Left lung (tissue), 10 donors: ENCODE results near the gene PVR. TPM values are rescaled to one million over a fixed set of nuclear protein-coding genes. Genes with fewer than 3 reads are reported as not detected.

Experiments
- ATAC-seq: fragments of 200-7000 bp; cut with Tn5 transposase; one replicate; pipeline ENCODE4 v1.9.1; 2020; ENCODE audit warnings: moderate library complexity
- DNase-seq, 4 donors: peaks; one replicate each; pipeline ENCODE4 v3.0.0-alpha.2; 2013 to 2020
- H3K27ac ChIP-seq, 2 donors: fragments of 200-600 bp; sonication (generic) in 1 of 2; one replicate each; pipeline versions ENCODE4 v1.5.0 to v1.8.0; 2020 to 2021
- H3K27me3 ChIP-seq, 2 donors: fragments of 200-600 bp; sonication (generic) in 1 of 2; one replicate each; pipeline versions ENCODE4 v1.5.0 to v1.8.0; 2020 to 2021
- H3K36me3 ChIP-seq, 2 donors: fragments of 200-600 bp; sonication (generic) in 1 of 2; one replicate each; pipeline versions ENCODE4 v1.5.0 to v1.8.0; 2020 to 2021
- H3K4me1 ChIP-seq, 2 donors: fragments of 200-600 bp; one replicate each; pipeline ENCODE4 v1.8.0; 2021
- H3K4me3 ChIP-seq, 2 donors: fragments of 200-600 bp; sonication (generic) in 1 of 2; one replicate each; pipeline versions ENCODE4 v1.5.0 to v1.8.0; 2020 to 2021; ENCODE audit warnings: mild to moderate bottlenecking in 1 of 2
- H3K9me3 ChIP-seq, 2 donors: fragments of 200-600 bp; sonication (generic) in 1 of 2; one replicate each; pipeline versions ENCODE4 v1.5.0 to v1.8.0; 2020 to 2021
- CTCF ChIP-seq, 2 donors: fragments of 200-600 bp; sonication (generic) in 1 of 2; IDR thresholded peaks; one replicate each; pipeline versions ENCODE4 v1.5.0 to v1.8.0; 2021; ENCODE audit warnings: antibody characterized with exemption in 2 of 2
- intact Hi-C, 2 donors: fragments of 100-400 bp; cut with DNase I; formaldehyde crosslinking; loops; one replicate each; pipeline versions ENCODE4 v1.11.2 to v1.14.2; 2022
- polyA plus RNA-seq, 6 donors: library from polyadenylated mRNA; unstranded; fragments of 120-200 nt; gene quantifications; one replicate each; pipeline ENCODE4 v1.2.1, GENCODE V29; 2013; ENCODE audit not compliant: insufficient read length in 6 of 6
- total RNA-seq, 2 donors: library from RNA; stranded (reverse); fragmentation: NEBNext Ultra II Directional; extraction: Animal tissue kit (Norgen Biotek cat#: 25700); gene quantifications; one replicate each; pipeline ENCODE4 v1.2.1, GENCODE V29; 2021
- donor health status: DM: no; HTN: yes; CAD: no.
- donor health status: DM: no; HTN: no; CAD: no.

PVR gene
- total and polyA plus RNA-seq, 8 donors, result 22.5 to 67.9 (median 28.8) TPM

- no peak for TF ChIP-seq CTCF (IDR thresholded peaks at IDR 0.05)
- Histone ChIP-seq H3K27me3 (no peaks in the 10 kb centered on the region), H3K9me3 (no peaks in the 10 kb centered on the region), H3K27ac (peak overlapping the region; percentile 70 to 88), H3K4me1 (peaks cover 16 to 78% of the 10 kb centered on the region in 2 donors), H3K4me3 (no peak overlapping the region), H3K36me3 (no peaks in the 10 kb centered on the region)
- intact Hi-C loops, result loop anchor here in 1 of 2 donors (5.0 kb wide), 1 partner anchor 87 kb away; no protein-coding TSS in a partner anchor
- peak; percentile 63 for ATAC-seq
- DNase-seq, result peak; percentile 24 to 71 (median 53)
Measured at GRCh38 chr19:44684892-44685863, 41.5 kb downstream of the PVR start.

- ATAC-seq, result peak; percentile 46
Measured at GRCh38 chr19:44685877-44686276, 42.2 kb downstream of the PVR start.

GRCh38 chr19:44686896-44687295 lies 43.2 kb downstream of the PVR start:
- Histone ChIP-seq H3K36me3 (no peaks in the 10 kb centered on the region), H3K9me3 (no peaks in the 10 kb centered on the region), H3K4me3 (no peak overlapping the region), H3K4me1 (peaks cover 19 to 92% of the 10 kb centered on the region in 2 donors), H3K27ac (peak overlapping the region in 1 of 2 donors; percentile 88), H3K27me3 (no peaks in the 10 kb centered on the region)
- no peak for TF ChIP-seq CTCF (IDR thresholded peaks at IDR 0.05)
- ATAC-seq (no peak), DNase-seq (peak in 1 of 4 donors; percentile 2)
- intact Hi-C loops, result loop anchor here in 1 of 2 donors (5.0 kb wide), 1 partner anchor 85 kb away; no protein-coding TSS in a partner anchor

More at GRCh38 chr19:44685877-44686276, 42.2 kb downstream of the PVR start:
- Histone ChIP-seq H3K36me3 (no peaks in the 10 kb centered on the region), H3K27me3 (no peaks in the 10 kb centered on the region), H3K4me1 (peaks cover 16 to 82% of the 10 kb centered on the region in 2 donors), H3K27ac (peak overlapping the region; percentile 70 to 88), H3K9me3 (no peaks in the 10 kb centered on the region), H3K4me3 (no peak overlapping the region)
- TF ChIP-seq CTCF (IDR thresholded peaks at IDR 0.05), result no peak
- intact Hi-C loops, result loop anchor here in 1 of 2 donors (5.0 kb wide), 1 partner anchor 86 kb away; no protein-coding TSS in a partner anchor
- DNase-seq, result peak in 2 of 4 donors; percentile 56 to 74

DNA sequence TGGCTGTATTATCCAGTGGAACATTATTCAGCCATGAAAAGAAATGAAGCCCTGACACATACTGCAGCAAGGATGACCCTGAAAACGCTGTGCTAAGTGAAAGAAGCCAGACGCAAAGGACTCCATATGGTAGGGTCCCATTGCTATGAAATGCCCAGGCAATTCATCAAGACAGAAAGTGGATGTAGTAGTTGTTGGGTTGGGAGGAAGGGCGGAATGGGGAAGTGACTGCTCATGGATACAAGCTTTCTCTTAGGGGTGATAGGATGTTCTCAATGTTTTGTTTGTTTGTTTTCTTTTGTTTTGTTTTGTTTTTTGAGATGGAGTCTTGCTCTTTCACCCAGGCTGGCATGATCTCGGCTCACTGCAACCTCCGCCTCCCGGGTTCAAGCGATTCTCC lies 44.2 kb downstream of the PVR start:
- Histone ChIP-seq H3K4me1 (peaks cover 27 to 95% of the 10 kb centered on the region in 2 donors), H3K4me3 (no peak overlapping the region), H3K36me3 (no peaks in the 10 kb centered on the region), H3K27me3 (no peaks in the 10 kb centered on the region), H3K27ac (no peak overlapping the region), H3K9me3 (no peaks in the 10 kb centered on the region)
- ATAC-seq, result no peak
- intact Hi-C loops, result loop anchor here in 1 of 2 donors (5.0 kb wide), 1 partner anchor 84 kb away; no protein-coding TSS in a partner anchor
- TF ChIP-seq CTCF (IDR thresholded peaks at IDR 0.05), result no peak
- DNase-seq, result no peak
